GM19099 (cell line): ENCODE measurements around the gene SIRT7.

Source experiments
- POLR2A ChIP-seq: IDR thresholded peaks from 3 replicates; pipeline ENCODE4 v1.6.1; 2011; ENCODE audit warnings: low read depth; ENCODE audit not compliant: insufficient read length; ENCODE audit errors: extremely low read depth

Gene SIRT7

GRCh38 chr17:81941484-81942166 lies 23.6 kb upstream of the SIRT7 start:
- no peak for TF ChIP-seq POLR2A

- TF ChIP-seq POLR2A: no peak
These were observed 22.8 kb upstream of the SIRT7 start for GRCh38 chr17:81940538-81941483.

- no peak for TF ChIP-seq POLR2A
These were observed 22.0 kb upstream of the SIRT7 start for GRCh38 chr17:81939881-81940385.

- no peak for TF ChIP-seq POLR2A
These were observed 21.2 kb upstream of the SIRT7 start for GRCh38 chr17:81939218-81939617.

- no peak for TF ChIP-seq POLR2A
These were observed 17.7 kb upstream of the SIRT7 start for GRCh38 chr17:81935709-81936084.

GRCh38 chr17:81934850-81935708 lies 17.1 kb upstream of the SIRT7 start:
- TF ChIP-seq POLR2A: no peak

- TF ChIP-seq POLR2A: no peak
These were observed 16.3 kb upstream of the SIRT7 start for GRCh38 chr17:81934098-81934757.

- no peak for TF ChIP-seq POLR2A
These were observed 15.3 kb upstream of the SIRT7 start for GRCh38 chr17:81933178-81933699.

- TF ChIP-seq POLR2A: no peak
These were observed 14.5 kb upstream of the SIRT7 start for GRCh38 chr17:81932333-81932983.

GRCh38 chr17:81931557-81932332 lies 13.8 kb upstream of the SIRT7 start:
- no peak for TF ChIP-seq POLR2A

- TF ChIP-seq POLR2A: no peak
These were observed 13.2 kb upstream of the SIRT7 start for GRCh38 chr17:81931189-81931556.

- no peak for TF ChIP-seq POLR2A
These were observed 12.5 kb upstream of the SIRT7 start for GRCh38 chr17:81930142-81931125.
